GM12878 (cell line): ENCODE measurements around the gene CRKL. TPM values are rescaled to one million over a fixed set of nuclear protein-coding genes. Genes with fewer than 3 reads are reported as not detected.

ENCODE experiments used
- ATAC-seq: fragments of 200-7000 bp; cut with Tn5 transposase; 3 replicates; pipeline ENCODE4 v1.9.1; 2020; ENCODE audit warnings: mild to moderate bottlenecking, moderate library complexity
- BruUV-seq: library from RNA; stranded (reverse); fragments of 400-500 nt; replicated peaks from 2 replicates; lab custom pipeline; 2021; lab: Mats Ljungman, UMichigan
- CTCF ChIA-PET: fragments of 300-600 bp; sonication (Branson Sonifier 250); formaldehyde crosslinking; extraction: SDS; loops from one replicate; lab custom pipeline; 2021; ENCODE audit warnings: inconsistent platforms; lab: Yijun Ruan, JAX
- POLR2A ChIA-PET: fragments of 350-600 bp; formaldehyde crosslinking; extraction: SDS; loops from one replicate; lab custom pipeline; 2021; ENCODE audit warnings: inconsistent platforms; lab: Charles Lee
- RAD21 ChIA-PET: fragments of 300-600 bp; sonication (Branson Sonifier 250); formaldehyde crosslinking; loops from one replicate; lab custom pipeline; 2023; ENCODE audit warnings: antibody characterized with exemption; ENCODE audit not compliant: unreplicated experiment; lab: Charles Lee
- SMC1A ChIA-PET: fragments of 300-600 bp; sonication (Branson Sonifier 250); formaldehyde crosslinking; loops from one replicate; lab custom pipeline; 2023; ENCODE audit not compliant: unreplicated experiment, uncharacterized antibody; lab: Charles Lee
- DNase-seq: peaks from one replicate; pipeline ENCODE4 v3.0.0-alpha.2; 2011; ENCODE audit warnings: low read depth, low spot score
- FAIRE-seq: peaks from 3 replicates; lab custom pipeline; 2011; peaks lifted over from hg19 to GRCh38; lab: Jason Lieb, UNC
- H2AFZ ChIP-seq: 2 replicates; pipeline ENCODE4 v1.6.0; 2011; ENCODE audit warnings: low read depth, low read length, control low read depth; ENCODE audit not compliant: control insufficient read depth
- H3K27ac ChIP-seq: 2 replicates; pipeline ENCODE4 v1.5.1; 2011; ENCODE audit warnings: control low read depth; ENCODE audit not compliant: control insufficient read depth, insufficient read depth
- H3K27me3 ChIP-seq, 2 experiments: replicated peaks in 1 of 2; 2 replicates each; pipeline versions ENCODE4 v1.6.0 to v1.6.1; 2011; ENCODE audit warnings: low read length in 1 of 2; ENCODE audit not compliant: control insufficient read depth in 2 of 2, insufficient read depth in 2 of 2
- H3K36me3 ChIP-seq, 2 experiments: 2 replicates each; pipeline ENCODE4 v1.5.1; 2011; ENCODE audit warnings: low read length in 1 of 2; ENCODE audit not compliant: control insufficient read depth in 2 of 2, insufficient read depth in 2 of 2
- H3K4me1 ChIP-seq: 2 replicates; pipeline ENCODE4 v1.6.1; 2011; ENCODE audit warnings: mild to moderate bottlenecking, low read length, moderate library complexity, mixed read lengths; ENCODE audit not compliant: control insufficient read depth, insufficient read depth
- H3K4me2 ChIP-seq: 2 replicates; pipeline ENCODE4 v1.6.0; 2011; ENCODE audit warnings: control low read depth; ENCODE audit not compliant: control insufficient read depth, insufficient read depth
- H3K4me3 ChIP-seq: fragments of 200-600 bp; sonication (generic); 2 replicates; pipeline ENCODE4 v1.5.1; 2016
- H3K79me2 ChIP-seq: 2 replicates; pipeline ENCODE4 v1.6.0; 2011; ENCODE audit warnings: low read length; ENCODE audit not compliant: control insufficient read depth, insufficient read depth
- H3K9ac ChIP-seq: 2 replicates; pipeline ENCODE4 v1.8.0; 2011; ENCODE audit warnings: low read length, control low read depth, mixed read lengths; ENCODE audit not compliant: control insufficient read depth, insufficient read depth
- H3K9me3 ChIP-seq: replicated peaks from 3 replicates; pipeline ENCODE4 v1.5.1; 2011; ENCODE audit warnings: mild to moderate bottlenecking, low read length; ENCODE audit not compliant: control insufficient read depth, insufficient read depth
- H4K20me1 ChIP-seq: 2 replicates; pipeline ENCODE4 v1.6.0; 2011; ENCODE audit not compliant: control insufficient read depth, insufficient read depth
- ATF2 ChIP-seq: IDR thresholded peaks from 2 replicates; pipeline ENCODE4 v1.6.1; 2012; ENCODE audit warnings: low read length, inconsistent platforms
- BCLAF1 ChIP-seq: fragments of 450-650 bp; IDR thresholded peaks from 2 replicates; pipeline ENCODE4 v1.6.1; 2017; ENCODE audit warnings: antibody characterized with exemption, mild to moderate bottlenecking, moderate library complexity
- CREB1 ChIP-seq: IDR thresholded peaks from 2 replicates; pipeline ENCODE4 v1.6.1; 2012; ENCODE audit warnings: low read depth, mild to moderate bottlenecking, inconsistent platforms
- EED ChIP-seq: sonication (generic); IDR thresholded peaks from 2 replicates; pipeline ENCODE4 v1.6.1; 2016; ENCODE audit warnings: antibody characterized with exemption, low read depth
- HDAC2 ChIP-seq: fragments of 200-600 bp; sonication (generic); IDR thresholded peaks from 2 replicates; pipeline ENCODE4 v1.6.1; 2017
- POLR2A ChIP-seq: IDR thresholded peaks from 2 replicates; pipeline ENCODE4 v1.6.1; 2011; ENCODE audit warnings: low read depth, mild to moderate bottlenecking, low read length
- SMAD5 ChIP-seq: IDR thresholded peaks from 2 replicates; pipeline ENCODE4 v1.6.1; 2016; ENCODE audit warnings: antibody characterized with exemption, low read depth
- SREBF1 ChIP-seq: IDR thresholded peaks from 2 replicates; pipeline ENCODE4 v1.6.1; 2012; ENCODE audit warnings: mild to moderate bottlenecking, low read length
- WGBS: methylation state at CpG from one replicate; pipeline ENCODE4 v1.1.6; 2016; ENCODE audit warnings: low lambda C conversion rate; ENCODE audit not compliant: insufficient replicate concordance, insufficient coverage; ENCODE audit errors: missing lambda C conversion rate; 5-methylcytosine and 5-hydroxymethylcytosine counted together
- in situ Hi-C: fragments of 300-500 bp; cut with MboI; formaldehyde crosslinking; loops from 9 replicates; pipeline ENCODE4 v1.14.3; 2018; ENCODE audit warnings: mixed read lengths
- intact Hi-C: fragments of 100-400 bp; cut with micrococcal nuclease; formaldehyde crosslinking; loops from one replicate; pipeline ENCODE4 v1.14.2; 2022; ENCODE audit not compliant: unreplicated experiment
- polyA plus RNA-seq, 11 experiments: library from polyadenylated mRNA; depleted of rRNA in 4 of 11; unstranded in 6 of 11; stranded (reverse) in 5 of 11; fragments of >200 nt; fragmentation: Nextera tagmentation in 4 of 11; fragmentation: Illumina TruSeq in 1 of 11; extraction: Ambion mirVana in 4 of 11; extraction: Trizol in 1 of 11; gene quantifications; 1 replicate in 1 of 11; 2 replicates in 10 of 11; pipeline versions ENCODE4 v1.2.1 to v1.2.3, GENCODE V29; 2011 to 2016; ENCODE audit warnings: inconsistent platforms in 2 of 11, missing spikeins in 2 of 11, low read depth in 1 of 11
- total RNA-seq, 4 experiments: library from RNA; depleted of rRNA in 3 of 4; stranded (reverse); fragments of >200 nt in 3 of 4; fragmentation: Illumina TruSeq in 1 of 4; extraction: Trizol in 1 of 4; gene quantifications; 2 replicates each; pipeline versions ENCODE4 v1.2.1 to v1.2.3, GENCODE V29; 2013 to 2021
- TF ChIP-seq, protein P1 (sequence below): fragments of 450-650 bp; IDR thresholded peaks from 2 replicates; pipeline ENCODE4 v1.6.1; 2017; ENCODE audit warnings: mild to moderate bottlenecking
- TF ChIP-seq, protein P2 (sequence below): fragments of 450-650 bp; formaldehyde crosslinking; IDR thresholded peaks from 2 replicates; pipeline ENCODE4 v1.4.0; 2022; ENCODE audit warnings: mild to moderate bottlenecking, moderate library complexity

The CRKL gene
- total and polyA plus RNA-seq, 10 of the 15 experiments (the other 5 are each of a cell fraction or from before 2014, with no cell fraction given), result 12.6 to 61.2 (median 32.7) TPM

GRCh38 chr22:20946991-20947390 lies 29.8 kb downstream of the CRKL start:
- Histone ChIP-seq H3K4me1 (no peaks in the 10 kb centered on the region), H3K9ac (no peak overlapping the region), H2AFZ (no peak overlapping the region), H3K27me3 (no peaks in the 10 kb centered on the region), H3K4me3 (no peak overlapping the region), H3K79me2 (peaks cover 61% of the 10 kb centered on the region), H3K27ac (no peak overlapping the region), H3K4me2 (no peak overlapping the region), H4K20me1 (peaks cover 2% of the 10 kb centered on the region; the same call in 1 of the 2 replicates), H3K9me3 (no peaks in the 10 kb centered on the region), H3K36me3 (peaks cover 22 to 28% of the 10 kb centered on the region in 2 experiments)
- intact Hi-C loops, result no loop called here
- WGBS, result 100% methylated on average over 1 of the region's 1 CpG
- RAD21 ChIA-PET, result no interaction called here
- no peak for FAIRE-seq
- TF ChIP-seq SREBF1, result no peak
- TF ChIP-seq BCLAF1, result no peak
- TF ChIP-seq, protein P1, sequence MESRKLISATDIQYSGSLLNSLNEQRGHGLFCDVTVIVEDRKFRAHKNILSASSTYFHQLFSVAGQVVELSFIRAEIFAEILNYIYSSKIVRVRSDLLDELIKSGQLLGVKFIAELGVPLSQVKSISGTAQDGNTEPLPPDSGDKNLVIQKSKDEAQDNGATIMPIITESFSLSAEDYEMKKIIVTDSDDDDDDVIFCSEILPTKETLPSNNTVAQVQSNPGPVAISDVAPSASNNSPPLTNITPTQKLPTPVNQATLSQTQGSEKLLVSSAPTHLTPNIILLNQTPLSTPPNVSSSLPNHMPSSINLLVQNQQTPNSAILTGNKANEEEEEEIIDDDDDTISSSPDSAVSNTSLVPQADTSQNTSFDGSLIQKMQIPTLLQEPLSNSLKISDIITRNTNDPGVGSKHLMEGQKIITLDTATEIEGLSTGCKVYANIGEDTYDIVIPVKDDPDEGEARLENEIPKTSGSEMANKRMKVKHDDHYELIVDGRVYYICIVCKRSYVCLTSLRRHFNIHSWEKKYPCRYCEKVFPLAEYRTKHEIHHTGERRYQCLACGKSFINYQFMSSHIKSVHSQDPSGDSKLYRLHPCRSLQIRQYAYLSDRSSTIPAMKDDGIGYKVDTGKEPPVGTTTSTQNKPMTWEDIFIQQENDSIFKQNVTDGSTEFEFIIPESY, result no peak
- no peak for TF ChIP-seq CREB1
- TF ChIP-seq EED, result no peak
- TF ChIP-seq HDAC2, result no peak
- TF ChIP-seq POLR2A, result no peak
- TF ChIP-seq, protein P2, sequence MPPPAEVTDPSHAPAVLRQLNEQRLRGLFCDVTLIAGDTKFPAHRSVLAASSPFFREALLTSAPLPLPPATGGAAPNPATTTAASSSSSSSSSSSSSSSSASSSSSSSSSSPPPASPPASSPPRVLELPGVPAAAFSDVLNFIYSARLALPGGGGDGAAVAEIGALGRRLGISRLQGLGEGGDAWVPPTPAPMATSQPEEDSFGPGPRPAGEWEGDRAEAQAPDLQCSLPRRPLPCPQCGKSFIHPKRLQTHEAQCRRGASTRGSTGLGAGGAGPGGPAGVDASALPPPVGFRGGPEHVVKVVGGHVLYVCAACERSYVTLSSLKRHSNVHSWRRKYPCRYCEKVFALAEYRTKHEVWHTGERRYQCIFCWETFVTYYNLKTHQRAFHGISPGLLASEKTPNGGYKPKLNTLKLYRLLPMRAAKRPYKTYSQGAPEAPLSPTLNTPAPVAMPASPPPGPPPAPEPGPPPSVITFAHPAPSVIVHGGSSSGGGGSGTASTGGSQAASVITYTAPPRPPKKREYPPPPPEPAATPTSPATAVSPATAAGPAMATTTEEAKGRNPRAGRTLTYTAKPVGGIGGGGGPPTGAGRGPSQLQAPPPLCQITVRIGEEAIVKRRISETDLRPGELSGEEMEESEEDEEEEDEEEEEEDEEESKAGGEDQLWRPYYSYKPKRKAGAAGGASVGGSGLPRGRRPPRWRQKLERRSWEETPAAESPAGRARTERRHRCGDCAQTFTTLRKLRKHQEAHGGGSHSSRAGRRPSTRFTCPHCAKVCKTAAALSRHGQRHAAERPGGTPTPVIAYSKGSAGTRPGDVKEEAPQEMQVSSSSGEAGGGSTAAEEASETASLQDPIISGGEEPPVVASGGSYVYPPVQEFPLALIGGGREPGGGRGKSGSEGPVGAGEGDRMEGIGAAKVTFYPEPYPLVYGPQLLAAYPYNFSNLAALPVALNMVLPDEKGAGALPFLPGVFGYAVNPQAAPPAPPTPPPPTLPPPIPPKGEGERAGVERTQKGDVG (CRISPR knock-in tag), result no peak
- TF ChIP-seq SMAD5, result no peak
- no peak for TF ChIP-seq ATF2
- POLR2A ChIA-PET, result interaction anchor here (1.5 kb wide), 1 partner anchor 11 kb away, joined by 6 read pairs; no protein-coding TSS in a partner anchor
- no TSS peak for BruUV-seq
- CTCF ChIA-PET, result no interaction called here
- SMC1A ChIA-PET, result no interaction called here
- no peak for DNase-seq
- in situ Hi-C loops, result no loop called here
- no peak for ATAC-seq
